Measurements from ENCODE around the gene CCDC89.

Gene CCDC89

GRCh38 chr11:85695546-85695945 is 9.6 kb upstream of the CCDC89 start:
- H3K27ac ChIP-seq, result no peak overlapping the region
- DNase-seq (ENCODE audit: low spot score), result no peak
- POLR2A ChIA-PET (ENCODE audit: low non-redundant PET), result no interaction called here
- CTCF ChIA-PET, result interaction anchor here (1.0 to 1.4 kb wide), 3 partner anchors 10 to 297 kb away, joined by 3 to 4 read pairs (median 3); no protein-coding TSS in a partner anchor
- TF ChIP-seq CTCF (conservative IDR thresholded peaks at IDR 0.05; ENCODE audit: low read depth), result no peak

- no peak overlapping the region for H3K27ac ChIP-seq
- peak; percentile 52 for TF ChIP-seq CTCF (conservative IDR thresholded peaks at IDR 0.05; ENCODE audit: low read depth)
- peak; percentile 39 for DNase-seq (ENCODE audit: low spot score)
- CTCF ChIA-PET, result interaction anchor here (0.8 to 1.4 kb wide), 4 partner anchors 9 to 298 kb away, joined by 3 to 5 read pairs (median 4); no protein-coding TSS in a partner anchor
- POLR2A ChIA-PET (ENCODE audit: low non-redundant PET), result no interaction called here
Observed at GRCh38 chr11:85694385-85694980, 8.5 kb upstream of the CCDC89 start.

- TF ChIP-seq CTCF (conservative IDR thresholded peaks at IDR 0.05; ENCODE audit: low read depth), result no peak
- ChIA-PET POLR2A (ENCODE audit: low non-redundant PET) (no interaction called here), CTCF (interaction anchor here (0.6 to 0.9 kb wide), 2 partner anchors 10 to 806 kb away, joined by 3 to 4 read pairs; no protein-coding TSS in a partner anchor)
- H3K27ac ChIP-seq, result no peak overlapping the region
- DNase-seq (ENCODE audit: low spot score), result no peak
Observed at GRCh38 chr11:85685125-85685819, 723 bp downstream of the CCDC89 start.

- ChIA-PET POLR2A (ENCODE audit: low non-redundant PET) (no interaction called here), CTCF (interaction anchor here (1.3 kb wide), 1 partner anchor 12 kb away, joined by 4 read pairs; no protein-coding TSS in a partner anchor)
- no peak for DNase-seq (ENCODE audit: low spot score)
- TF ChIP-seq CTCF (conservative IDR thresholded peaks at IDR 0.05; ENCODE audit: low read depth), result no peak
- no peak overlapping the region for H3K27ac ChIP-seq
Observed at GRCh38 chr11:85682330-85683305, 3.4 kb downstream of the CCDC89 start.

- no peak for DNase-seq (ENCODE audit: low spot score)
- CTCF ChIA-PET, result no interaction called here
- POLR2A ChIA-PET (ENCODE audit: low non-redundant PET), result no interaction called here
- H3K27ac ChIP-seq, result no peak overlapping the region
- TF ChIP-seq CTCF (conservative IDR thresholded peaks at IDR 0.05; ENCODE audit: low read depth), result no peak
Observed at GRCh38 chr11:85680897-85681296, 5.1 kb downstream of the CCDC89 start.

- H3K27ac ChIP-seq, result no peak overlapping the region
- ChIA-PET CTCF (no interaction called here), POLR2A (ENCODE audit: low non-redundant PET) (no interaction called here)
- TF ChIP-seq CTCF (conservative IDR thresholded peaks at IDR 0.05; ENCODE audit: low read depth), result no peak
- no peak for DNase-seq (ENCODE audit: low spot score)
Observed at GRCh38 chr11:85679576-85679975, 6.4 kb downstream of the CCDC89 start.
